ENCODE measurements around the gene S100A14.
A peak's percentile ranks its signal among the peaks of the same experiment; 100 is the strongest.

The S100A14 gene

DNA sequence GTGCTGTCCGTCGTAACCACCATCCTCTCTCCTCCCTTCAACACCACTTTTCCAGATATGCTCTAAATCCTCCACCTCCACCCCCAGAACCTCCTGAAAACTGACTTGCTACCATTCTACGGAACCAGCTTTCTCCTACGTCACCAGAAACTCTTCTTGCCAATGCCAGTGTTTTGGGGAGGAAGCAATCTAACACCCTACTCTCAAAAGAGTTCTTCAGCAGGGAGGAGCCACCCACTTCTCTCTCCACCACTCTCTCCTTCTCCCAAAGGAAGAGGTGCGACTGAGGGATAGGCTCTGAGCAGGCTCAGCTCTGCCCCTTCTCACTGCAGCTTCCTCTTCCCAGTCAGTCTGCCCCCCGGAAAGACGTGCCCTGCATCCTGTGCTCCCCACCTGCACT, 44.4 kb downstream of the S100A14 start:
- ATAC-seq = no peak
- no peaks in the 10 kb centered on the region for H3K27me3 Mint-ChIP-seq
- no peak overlapping the region for H3K27ac Mint-ChIP-seq
- H3K9me3 Mint-ChIP-seq = no peaks in the 10 kb centered on the region
- H3K4me3 Mint-ChIP-seq = no peak overlapping the region
- peaks cover 33% of the 10 kb centered on the region for H3K4me1 Mint-ChIP-seq
- no peaks in the 10 kb centered on the region for H3K36me3 Mint-ChIP-seq

DNA sequence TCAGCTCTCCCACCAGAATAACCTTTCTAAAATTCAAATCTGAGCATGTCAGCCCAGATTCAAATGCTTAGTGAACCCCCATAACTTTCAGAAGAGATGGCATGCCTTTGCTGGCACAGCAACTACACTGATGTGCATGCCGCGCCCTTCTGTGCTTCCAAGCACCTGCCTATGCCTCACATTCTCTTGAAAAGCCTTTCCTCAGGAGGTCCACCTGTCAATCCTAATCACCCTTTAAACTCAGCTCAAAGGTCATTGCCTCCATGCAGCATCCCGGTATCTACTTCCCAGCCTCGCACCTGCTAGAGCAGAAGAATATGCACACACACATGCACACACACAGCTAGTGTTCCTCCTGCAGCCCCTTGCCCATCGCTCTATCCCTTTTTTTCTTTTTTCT, 45.3 kb downstream of the S100A14 start:
- Mint-ChIP-seq H3K36me3 (no peaks in the 10 kb centered on the region), H3K27ac (peak overlapping the region; percentile 12), H3K4me3 (no peak overlapping the region), H3K27me3 (no peaks in the 10 kb centered on the region), H3K4me1 (peaks cover 42% of the 10 kb centered on the region), H3K9me3 (no peaks in the 10 kb centered on the region)
- no peak for ATAC-seq

DNA sequence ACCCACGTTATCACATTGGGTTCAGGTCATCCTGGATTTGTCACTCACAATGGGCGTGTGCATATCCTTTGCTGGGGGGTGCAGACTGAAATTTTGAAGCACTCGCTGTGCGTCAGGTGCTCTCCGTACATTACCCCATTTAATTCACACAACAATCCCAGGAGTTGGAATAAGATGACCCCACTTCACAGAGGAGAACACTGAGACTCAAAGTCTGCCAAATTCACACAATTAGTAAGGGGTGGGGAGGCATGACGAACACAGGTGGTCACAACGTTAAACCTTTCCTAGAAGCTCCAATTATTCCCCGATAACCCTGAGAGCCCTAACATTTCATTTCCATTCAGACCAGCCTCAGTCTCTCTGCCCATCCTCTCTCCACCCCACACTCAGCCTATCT, 46.7 kb downstream of the S100A14 start:
- no peak for ATAC-seq

GRCh38 chr1:153568367-153569099, 47.6 kb downstream of the S100A14 start:
- Mint-ChIP-seq H3K27me3 (no peaks in the 10 kb centered on the region), H3K4me3 (peak overlapping the region; percentile 65), H3K4me1 (peaks cover 51% of the 10 kb centered on the region), H3K36me3 (no peaks in the 10 kb centered on the region), H3K9me3 (no peaks in the 10 kb centered on the region), H3K27ac (peak overlapping the region; percentile 58)
- ATAC-seq = peak; percentile 53

More for the DNA sequence above, 46.7 kb downstream of the S100A14 start:
- Mint-ChIP-seq H3K36me3 (no peaks in the 10 kb centered on the region), H3K27me3 (no peaks in the 10 kb centered on the region), H3K4me1 (peaks cover 51% of the 10 kb centered on the region), H3K4me3 (no peak overlapping the region), H3K27ac (no peak overlapping the region), H3K9me3 (no peaks in the 10 kb centered on the region)

DNA sequence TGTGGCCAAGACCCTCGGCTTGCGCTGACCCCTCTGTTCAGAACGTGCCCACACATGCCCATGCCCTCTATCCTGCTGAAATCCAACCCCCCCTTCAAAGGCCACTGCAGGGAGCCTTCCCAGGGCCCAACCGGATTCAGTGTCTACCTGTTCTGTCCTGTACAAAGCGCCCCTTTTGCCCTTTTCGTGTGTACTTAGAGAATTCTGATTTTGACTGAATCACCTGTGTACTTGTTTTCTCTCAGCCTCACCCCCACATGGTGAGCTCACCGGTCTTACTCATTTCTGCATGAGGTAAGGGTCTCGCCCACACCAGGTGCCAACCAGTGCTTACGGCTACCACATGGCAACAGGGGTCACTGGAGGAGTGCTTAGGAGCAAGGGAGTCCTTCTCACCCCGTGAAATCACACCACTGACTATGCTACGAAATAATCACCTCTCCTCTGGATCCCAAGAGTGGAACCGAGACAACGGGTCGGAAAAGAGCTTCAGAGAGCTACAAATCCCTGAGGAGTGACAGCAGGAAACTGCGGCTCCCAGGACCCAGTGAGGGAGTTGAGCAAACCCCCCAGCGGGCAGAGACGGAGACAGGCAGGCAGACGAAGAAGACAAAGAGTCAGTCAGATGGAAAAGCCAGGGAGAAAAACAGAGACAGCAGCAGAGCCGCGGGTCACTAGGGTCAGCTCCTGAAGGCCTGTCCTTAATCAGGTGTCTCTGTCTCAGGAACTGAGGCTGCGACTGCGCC, 48.3 kb downstream of the S100A14 start:
- Mint-ChIP-seq H3K27ac (peak overlapping the region; percentile 58), H3K27me3 (no peaks in the 10 kb centered on the region)

GRCh38 chr1:153566414-153567371, 49.4 kb downstream of the S100A14 start:
- Mint-ChIP-seq H3K4me1 (peaks cover 40% of the 10 kb centered on the region), H3K27me3 (no peaks in the 10 kb centered on the region), H3K9me3 (no peaks in the 10 kb centered on the region), H3K27ac (peak overlapping the region; percentile 89), H3K4me3 (peak overlapping the region; percentile 8), H3K36me3 (no peaks in the 10 kb centered on the region)
- peak; percentile 81 for ATAC-seq

More for the DNA sequence above, 48.3 kb downstream of the S100A14 start:
- no peak for ATAC-seq
- H3K36me3 Mint-ChIP-seq = no peaks in the 10 kb centered on the region
- H3K9me3 Mint-ChIP-seq = no peaks in the 10 kb centered on the region
- H3K4me3 Mint-ChIP-seq = no peak overlapping the region
- H3K4me1 Mint-ChIP-seq = peaks cover 45% of the 10 kb centered on the region

DNA sequence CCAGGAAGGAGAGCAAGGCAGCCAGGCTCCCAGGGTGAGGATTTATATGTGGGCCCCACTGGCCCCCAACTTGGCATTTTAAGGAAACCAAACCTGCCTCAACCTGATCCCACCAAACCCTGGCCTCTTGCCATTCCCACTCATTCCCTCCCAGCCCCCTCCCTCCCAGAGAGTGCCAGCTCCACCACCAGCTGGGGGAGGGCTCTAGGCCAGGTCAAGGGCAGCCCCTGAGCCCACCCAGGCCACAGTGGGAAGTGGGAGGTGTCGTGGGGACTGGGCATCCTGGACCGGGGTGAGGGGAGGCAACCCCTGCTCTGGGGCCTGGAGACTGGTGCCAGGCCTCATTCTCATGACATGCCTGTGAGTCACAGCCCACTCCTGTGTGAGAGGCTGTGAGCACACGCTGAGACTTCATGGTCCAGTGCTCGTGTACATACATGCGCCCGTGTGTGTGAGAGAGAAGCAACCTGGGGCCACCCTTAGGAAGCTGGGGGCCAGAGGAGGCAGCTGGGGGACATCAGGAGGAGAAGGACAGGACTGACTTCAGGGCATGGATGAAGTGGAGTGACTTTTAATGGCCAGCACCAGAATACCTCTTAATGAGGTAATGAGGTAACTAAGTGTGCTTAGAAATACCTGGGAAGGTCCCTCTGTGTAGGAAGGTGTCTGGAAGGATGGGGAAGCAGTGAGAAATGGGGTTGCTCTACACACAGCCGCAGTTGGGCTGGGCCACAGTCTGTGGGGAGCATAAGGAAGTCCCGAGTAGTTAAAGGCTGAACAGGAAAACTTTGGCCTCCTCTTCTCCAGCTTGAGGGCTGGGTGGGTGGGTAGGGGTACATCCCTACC, 50.4 kb downstream of the S100A14 start, which contains the start of gene S100A2:
Gene S100A2, minus strand, starts transcription at position 316 of the 846 bp plus-strand sequence. CDS start 1,967 bp downstream, outside the sequence.
- Mint-ChIP-seq H3K4me1 (peaks cover 40% of the 10 kb centered on the region), H3K27me3 (no peaks in the 10 kb centered on the region), H3K4me3 (peak within 1 kb of the TSS; percentile 18), H3K36me3 (no peaks in the 10 kb centered on the region), H3K9me3 (no peaks in the 10 kb centered on the region), H3K27ac (peak within 1 kb of the TSS; percentile 89)
- peak; percentile 77 for ATAC-seq
